IMR-90 (cell line): ENCODE measurements around the gene ANO2. TPM values are rescaled to one million over a fixed set of nuclear protein-coding genes. Genes with fewer than 3 reads are reported as not detected.

ENCODE experiments used
- ATAC-seq: fragments of 200-7000 bp; cut with Tn5 transposase; 2 replicates; pipeline ENCODE4 v1.9.1; 2020; ENCODE audit warnings: low read depth, mild to moderate bottlenecking, moderate library complexity
- BruUV-seq: library from RNA; stranded (reverse); fragments of 400-500 nt; replicated peaks from 2 replicates; lab custom pipeline; 2021; lab: Mats Ljungman, UMichigan
- CTCF ChIA-PET: fragments of 300-600 bp; formaldehyde crosslinking; extraction: SDS; loops from one replicate; lab custom pipeline; 2021; ENCODE audit warnings: antibody characterized with exemption; lab: Yijun Ruan, JAX
- POLR2A ChIA-PET: fragments of 300-600 bp; sonication (Branson Sonifier 250); formaldehyde crosslinking; loops from one replicate; lab custom pipeline; 2022; ENCODE audit warnings: antibody characterized with exemption; ENCODE audit not compliant: unreplicated experiment; lab: Charles Lee
- DNase-seq: peaks from one replicate; pipeline ENCODE4 v3.0.0; 2013
- H2AFZ ChIP-seq: replicated peaks from 2 replicates; pipeline ENCODE3; 2013; ENCODE audit warnings: low read length, mild to moderate bottlenecking; ENCODE audit not compliant: poor library complexity
- H2AK5ac ChIP-seq: 2 replicates; pipeline ENCODE4 v1.6.1; 2013; ENCODE audit warnings: low read depth, low read length, inconsistent platforms
- H2AK9ac ChIP-seq: replicated peaks from 2 replicates; pipeline ENCODE3; 2013; ENCODE audit warnings: mild to moderate bottlenecking, low read depth, low read length, moderate library complexity; ENCODE audit not compliant: poor library complexity
- H2BK120ac ChIP-seq: 2 replicates; pipeline ENCODE4 v1.6.1; 2013; ENCODE audit warnings: low read depth, low read length, inconsistent platforms
- H2BK15ac ChIP-seq: 3 replicates; pipeline ENCODE4 v1.6.1; 2013; ENCODE audit warnings: low read depth, low read length, inconsistent platforms
- H2BK20ac ChIP-seq: 2 replicates; pipeline ENCODE4 v1.6.1; 2013; ENCODE audit warnings: low read depth, mild to moderate bottlenecking, inconsistent platforms, low read length, moderate library complexity
- H2BK5ac ChIP-seq: 2 replicates; pipeline ENCODE4 v1.6.1; 2013; ENCODE audit warnings: mild to moderate bottlenecking, low read depth, low read length, inconsistent platforms; ENCODE audit not compliant: poor library complexity, severe bottlenecking
- H3K14ac ChIP-seq: replicated peaks from 2 replicates; pipeline ENCODE4 v1.6.1; 2013; ENCODE audit warnings: low read depth, low read length, inconsistent platforms
- H3K18ac ChIP-seq: 2 replicates; pipeline ENCODE4 v1.6.1; 2013; ENCODE audit warnings: low read depth, low read length, control low read depth
- H3K23ac ChIP-seq: 2 replicates; pipeline ENCODE4 v1.6.1; 2013; ENCODE audit warnings: low read depth, low read length, inconsistent platforms
- H3K27ac ChIP-seq: 2 replicates; pipeline ENCODE4 v1.5.1; 2013; ENCODE audit warnings: mild to moderate bottlenecking, control low read depth, low read length; ENCODE audit not compliant: insufficient read depth
- H3K27me3 ChIP-seq: 2 replicates; pipeline ENCODE4 v1.6.1; 2013; ENCODE audit warnings: low read length; ENCODE audit not compliant: control insufficient read depth, insufficient read depth
- H3K36me3 ChIP-seq: 2 replicates; pipeline ENCODE4 v1.6.1; 2013; ENCODE audit warnings: low read length, mixed read lengths; ENCODE audit not compliant: control insufficient read depth, insufficient read depth
- H3K4ac ChIP-seq: 2 replicates; pipeline ENCODE4 v1.6.1; 2013; ENCODE audit warnings: low read depth, low read length, inconsistent platforms
- H3K4me1 ChIP-seq: 2 replicates; pipeline ENCODE4 v1.6.1; 2013; ENCODE audit warnings: low read length, mixed read lengths; ENCODE audit not compliant: control insufficient read depth, insufficient read depth
- H3K4me2 ChIP-seq: 2 replicates; pipeline ENCODE4 v1.6.1; 2013; ENCODE audit warnings: low read depth, mild to moderate bottlenecking, control low read depth, low read length, moderate library complexity
- H3K4me3 ChIP-seq: 2 replicates; pipeline ENCODE4 v1.5.1; 2013; ENCODE audit warnings: low read depth, mild to moderate bottlenecking, control low read depth, low read length, moderate library complexity; ENCODE audit not compliant: insufficient read depth
- H3K56ac ChIP-seq: 2 replicates; pipeline ENCODE4 v1.6.1; 2013; ENCODE audit warnings: low read length, inconsistent platforms; ENCODE audit not compliant: insufficient read depth; ENCODE audit errors: extremely low read depth
- H3K79me1 ChIP-seq, 2 experiments: 2 replicates each; pipeline ENCODE4 v1.6.1; 2013; ENCODE audit warnings: low read length in 2 of 2, inconsistent platforms in 1 of 2, low read depth in 1 of 2
- H3K9ac ChIP-seq: 2 replicates; pipeline ENCODE4 v1.6.1; 2013; ENCODE audit warnings: low read depth, low read length, control low read depth
- H3K9me1 ChIP-seq: 2 replicates; pipeline ENCODE4 v1.6.1; 2013; ENCODE audit warnings: low read length, inconsistent platforms; ENCODE audit not compliant: insufficient read depth
- H3K9me3 ChIP-seq: 2 replicates; pipeline ENCODE4 v1.6.1; 2013; ENCODE audit warnings: low read length; ENCODE audit not compliant: control insufficient read depth, insufficient read depth
- H4K20me1 ChIP-seq: 2 replicates; pipeline ENCODE4 v1.6.1; 2013; ENCODE audit warnings: low read length, inconsistent platforms; ENCODE audit not compliant: insufficient read depth
- H4K5ac ChIP-seq: 2 replicates; pipeline ENCODE4 v1.6.1; 2013; ENCODE audit warnings: mild to moderate bottlenecking, low read depth, low read length, control low read depth
- H4K8ac ChIP-seq, 2 experiments: 2 replicates each; pipeline ENCODE4 v1.6.1; 2013; ENCODE audit warnings: low read depth in 2 of 2, low read length in 2 of 2, control low read depth in 1 of 2, inconsistent platforms in 1 of 2
- H4K91ac ChIP-seq: 2 replicates; pipeline ENCODE4 v1.6.1; 2013; ENCODE audit warnings: low read depth, low read length, inconsistent platforms; ENCODE audit not compliant: insufficient read depth
- CEBPB ChIP-seq: IDR thresholded peaks from 2 replicates; pipeline ENCODE4 v1.6.1; 2012; ENCODE audit warnings: low read depth, low read length, improper control_type of control experiment
- MAFK ChIP-seq: IDR thresholded peaks from 2 replicates; pipeline ENCODE4 v1.6.1; 2012; ENCODE audit warnings: low read depth, low read length, improper control_type of control experiment
- MAZ ChIP-seq: IDR thresholded peaks from 2 replicates; pipeline ENCODE4 v1.6.1; 2012; ENCODE audit warnings: low read depth, mild to moderate bottlenecking, low read length, improper control_type of control experiment, moderate library complexity, borderline replicate concordance
- RAD21 ChIP-seq: IDR thresholded peaks from 2 replicates; pipeline ENCODE4 v1.6.1; 2012; ENCODE audit warnings: low read length, improper control_type of control experiment
- WGBS, 2 experiments: methylation state at CpG; one replicate each; pipeline versions ENCODE4 v1.1.5 to v1.1.7; 2013; ENCODE audit warnings: missing lambda C conversion rate in 2 of 2; ENCODE audit not compliant: insufficient read length in 1 of 2; ENCODE audit errors: extremely low coverage in 2 of 2; 5-methylcytosine and 5-hydroxymethylcytosine counted together
- dilution Hi-C: fragments of 300-500 bp; cut with HindIII; formaldehyde crosslinking; loops from one replicate; pipeline ENCODE4 v1.14.3; 2018; ENCODE audit warnings: low sequenced_read_pairs; ENCODE audit not compliant: unreplicated experiment
- in situ Hi-C: fragments of 300-500 bp; cut with MboI; formaldehyde crosslinking; loops from 3 replicates; pipeline ENCODE4 v1.14.3; 2019; ENCODE audit warnings: low sequenced_read_pairs, inconsistent platforms, mixed read lengths
- intact Hi-C: fragments of 100-400 bp; cut with micrococcal nuclease; formaldehyde crosslinking; loops from 2 replicates; pipeline ENCODE4 v1.10.0; 2022
- polyA plus RNA-seq, 3 experiments: library from polyadenylated mRNA; depleted of rRNA; stranded (reverse); fragments of >200 nt; gene quantifications; 2 replicates each; pipeline ENCODE4 v1.2.3, GENCODE V29; 2012; ENCODE audit warnings: low replicate concordance in 1 of 3
- total RNA-seq: library from RNA; depleted of rRNA; stranded (reverse); fragments of >200 nt; gene quantifications from 2 replicates; pipeline ENCODE4 v1.2.3, GENCODE V29; 2012

The ANO2 gene
- total and polyA plus RNA-seq, 2 of the 4 experiments (the other 2 are of a cell fraction): 0.22 TPM; not detected in 1

- TF ChIP-seq RAD21: no peak
Observed at GRCh38 chr12:5650829-5651461, 294.1 kb downstream of the ANO2 start (continued).

GRCh38 chr12:5650281-5650680, 294.8 kb downstream of the ANO2 start:
- Histone ChIP-seq H3K14ac (no peak overlapping the region), H3K4me2 (no peak overlapping the region), H3K79me1 (no peaks in the 10 kb centered on the region), H3K56ac (no peak overlapping the region), H4K20me1 (no peaks in the 10 kb centered on the region), H3K36me3 (no peaks in the 10 kb centered on the region), H3K9ac (no peak overlapping the region), H3K27ac (no peak overlapping the region), H2AFZ (no peak overlapping the region), H3K9me3 (no peaks in the 10 kb centered on the region), H2BK20ac (no peak overlapping the region), H3K27me3 (peaks cover 22% of the 10 kb centered on the region), H2AK5ac (no peak overlapping the region), H4K91ac (no peak overlapping the region), H4K8ac (no peak overlapping the region), H2BK5ac (no peak overlapping the region), H3K4me3 (no peak overlapping the region), H2BK15ac (no peak overlapping the region), H2BK120ac (no peak overlapping the region), H3K23ac (no peak overlapping the region), H3K9me1 (no peaks in the 10 kb centered on the region), H3K18ac (no peak overlapping the region), H2AK9ac (no peak overlapping the region), H4K5ac (no peak overlapping the region), H3K4ac (no peak overlapping the region), H3K4me1 (no peaks in the 10 kb centered on the region)
- ChIA-PET CTCF (interaction anchor here (1.0 to 2.8 kb wide), 2 partner anchors 57 to 221 kb away, joined by 3 to 13 read pairs; no protein-coding TSS in a partner anchor), POLR2A (no interaction called here)
- TF ChIP-seq MAFK (no peak), CEBPB (0 out of 2 replicates have a peak, but pooled peaks have one; percentile 18), MAZ (no peak)
- WGBS, 2 experiments: no CpG with 5 or more reads among the region's 2 CpGs
- dilution Hi-C loops (no loop called here), in situ Hi-C loops (loop anchor here (10.0 kb wide), 1 partner anchor 225 kb away; no protein-coding TSS in a partner anchor), intact Hi-C loops (loop anchor here (10.0 kb wide), 1 partner anchor 545 kb away; no protein-coding TSS in a partner anchor)
- no peak for ATAC-seq
- BruUV-seq: no TSS peak
- DNase-seq: peak; percentile 24
